Measurements from ENCODE around the gene LRCH4.

LRCH4 gene

GRCh38 chr7:100582041-100582579 is 3.8 kb downstream of the LRCH4 start:
- DNase-seq = no peak

DNA sequence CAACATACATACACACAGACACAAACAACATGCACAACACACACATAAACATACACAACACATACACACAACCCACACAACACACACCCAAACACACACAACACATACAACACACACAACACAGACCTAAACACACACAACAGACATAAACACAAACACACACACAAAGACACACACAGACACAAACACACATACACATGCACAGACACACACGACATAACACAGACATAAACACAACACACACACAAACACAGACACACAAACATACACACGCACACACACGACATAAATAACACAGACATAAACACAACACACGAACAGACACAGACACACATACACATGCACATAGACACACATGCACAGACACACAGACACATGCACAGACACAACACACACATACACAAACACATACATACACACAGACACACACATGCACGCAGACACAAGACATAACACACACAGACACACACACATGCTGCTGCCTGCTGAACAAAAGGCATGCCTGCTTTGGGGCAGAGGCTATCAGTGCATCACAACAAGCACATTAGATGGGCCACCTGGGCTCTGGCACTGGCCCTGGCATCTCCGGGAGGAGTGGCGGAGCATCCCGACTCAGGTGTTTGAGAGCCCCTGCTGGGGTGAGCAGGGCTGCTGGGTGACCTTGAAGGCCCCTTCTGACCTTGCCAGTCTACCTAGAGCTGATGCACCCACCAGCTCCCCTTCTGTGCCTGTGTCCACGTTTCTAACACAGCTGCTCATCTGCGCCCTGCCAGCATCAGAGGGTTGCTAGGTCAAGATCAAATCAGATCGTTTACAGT is 5.3 kb downstream of the LRCH4 start:
- DNase-seq = no peak

DNA sequence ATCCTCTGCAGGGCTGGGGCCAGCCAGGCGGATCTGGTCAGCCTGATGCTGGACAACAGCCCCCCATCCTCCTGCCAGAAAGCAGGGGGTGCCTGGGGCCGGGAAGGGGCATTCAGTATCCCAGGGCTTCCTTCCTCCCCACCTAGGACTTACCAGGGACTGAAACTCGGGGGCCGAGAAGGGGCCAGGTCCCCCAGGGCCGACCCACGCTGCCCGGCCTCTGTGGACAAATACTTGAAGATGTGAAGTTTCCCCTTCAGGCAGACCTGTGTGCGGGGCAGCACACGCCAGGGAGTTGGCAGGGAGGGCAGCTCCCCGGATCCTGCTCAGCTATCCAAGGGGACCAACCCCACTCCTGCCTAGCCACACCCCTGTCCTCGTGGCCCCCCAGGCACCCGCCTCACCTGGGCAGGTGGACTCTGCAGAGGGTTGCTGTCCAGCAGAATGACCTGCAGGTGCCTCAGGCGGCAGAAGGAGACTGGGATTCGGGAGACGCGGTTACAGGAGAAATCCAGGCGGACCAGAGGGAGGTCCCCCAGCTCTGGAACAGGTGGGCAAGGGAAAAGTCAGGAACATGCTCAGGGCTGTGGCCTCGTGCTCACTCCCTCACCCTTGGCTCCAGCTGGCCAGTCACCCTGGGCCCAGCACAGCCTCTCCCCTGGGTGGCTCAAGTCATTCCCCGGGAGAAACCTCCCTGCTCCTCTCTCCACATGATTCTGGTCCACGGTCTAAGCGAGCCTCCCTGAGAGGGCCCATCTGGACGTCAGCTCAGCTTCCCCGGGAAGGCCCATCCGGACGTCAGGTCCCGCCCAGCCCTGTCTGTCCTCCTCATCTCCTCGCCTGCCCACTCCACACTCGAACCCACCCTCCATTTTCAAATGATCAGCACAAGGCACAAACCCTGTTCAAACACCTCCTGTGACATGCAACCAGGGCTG is 7.4 kb downstream of the LRCH4 start:
- DNase-seq = no peak

GRCh38 chr7:100577507-100577906 is 8.4 kb downstream of the LRCH4 start:
- DNase-seq = peak; percentile 53

DNA sequence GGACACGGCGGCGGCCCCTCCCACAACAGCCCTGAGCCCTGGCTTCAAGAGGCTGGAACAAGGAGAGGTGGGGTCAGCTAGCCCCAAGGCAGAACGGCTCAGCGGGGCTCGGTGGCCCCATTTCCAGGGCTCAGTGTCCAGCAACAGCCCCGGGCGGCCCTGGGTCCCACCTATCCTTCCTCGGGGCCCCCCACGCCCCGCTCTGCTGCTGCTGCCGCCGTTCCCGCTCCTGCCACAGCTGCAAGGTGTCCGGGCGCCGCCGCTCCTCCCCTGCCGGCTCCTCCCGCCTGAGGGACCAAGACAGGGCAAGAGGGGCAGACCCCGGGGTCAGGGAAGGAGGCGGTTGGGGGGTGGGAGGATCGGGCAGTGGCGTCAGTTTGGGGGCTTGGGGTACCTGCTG is 8.8 kb downstream of the LRCH4 start:
- DNase-seq = peak; percentile 58

- DNase-seq = no peak
These were observed 9.4 kb downstream of the LRCH4 start for GRCh38 chr7:100576384-100576993.

DNA sequence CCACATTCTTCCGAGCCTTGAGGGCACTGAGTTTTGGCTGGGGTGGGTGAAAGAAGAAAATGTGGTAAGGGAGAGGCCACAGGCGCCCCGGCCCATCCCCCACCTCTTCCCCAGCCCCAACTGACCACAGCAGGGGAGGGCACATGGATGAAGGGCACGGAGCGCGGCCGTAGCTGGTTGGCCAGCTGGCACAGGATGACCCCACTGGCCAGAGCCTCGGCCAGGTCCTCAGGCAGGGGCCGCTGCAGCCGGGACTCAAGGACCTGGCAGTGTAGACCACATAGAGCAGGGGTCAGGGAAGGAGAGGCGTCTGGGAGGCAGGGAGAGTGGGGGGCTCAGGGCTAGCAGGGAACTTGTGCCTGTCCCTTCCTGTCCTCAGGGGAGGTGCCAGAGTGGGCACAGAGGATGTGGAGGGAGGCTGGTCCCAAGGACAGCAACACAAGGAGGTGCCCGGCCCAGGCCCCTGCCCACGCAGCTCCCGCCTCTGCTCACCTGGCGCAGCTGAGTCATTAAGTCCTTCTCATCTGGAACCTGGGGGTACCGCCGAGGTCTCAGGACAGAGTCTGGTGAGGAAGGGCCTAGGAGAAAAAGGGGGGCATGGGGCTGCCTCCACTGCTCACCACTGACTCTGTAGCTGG is 10.1 kb downstream of the LRCH4 start:
- no peak for DNase-seq

DNA sequence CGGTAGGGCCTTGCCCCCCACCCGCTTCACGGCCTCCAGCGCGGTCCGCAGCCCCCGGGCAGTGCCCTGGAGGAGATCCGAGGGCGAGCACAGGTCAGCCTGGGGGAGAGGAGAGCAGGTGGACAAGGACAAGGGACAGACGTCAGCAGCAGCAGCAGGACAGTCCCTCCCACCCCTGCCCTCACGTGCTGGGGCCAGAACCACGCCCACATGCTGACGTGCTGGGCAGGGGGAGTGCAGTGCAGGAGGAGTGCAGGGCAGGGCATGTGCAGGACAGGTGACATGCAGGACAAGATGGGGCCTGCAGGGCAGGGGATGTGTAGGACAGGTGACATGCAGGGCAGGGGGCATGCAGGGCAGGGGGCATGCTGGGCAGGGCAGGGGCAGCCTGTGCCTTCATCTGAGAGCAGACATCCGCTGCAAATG is 10.7 kb downstream of the LRCH4 start:
- no peak for DNase-seq

GRCh38 chr7:100574362-100575205 is 11.3 kb downstream of the LRCH4 start:
- no peak for DNase-seq

DNA sequence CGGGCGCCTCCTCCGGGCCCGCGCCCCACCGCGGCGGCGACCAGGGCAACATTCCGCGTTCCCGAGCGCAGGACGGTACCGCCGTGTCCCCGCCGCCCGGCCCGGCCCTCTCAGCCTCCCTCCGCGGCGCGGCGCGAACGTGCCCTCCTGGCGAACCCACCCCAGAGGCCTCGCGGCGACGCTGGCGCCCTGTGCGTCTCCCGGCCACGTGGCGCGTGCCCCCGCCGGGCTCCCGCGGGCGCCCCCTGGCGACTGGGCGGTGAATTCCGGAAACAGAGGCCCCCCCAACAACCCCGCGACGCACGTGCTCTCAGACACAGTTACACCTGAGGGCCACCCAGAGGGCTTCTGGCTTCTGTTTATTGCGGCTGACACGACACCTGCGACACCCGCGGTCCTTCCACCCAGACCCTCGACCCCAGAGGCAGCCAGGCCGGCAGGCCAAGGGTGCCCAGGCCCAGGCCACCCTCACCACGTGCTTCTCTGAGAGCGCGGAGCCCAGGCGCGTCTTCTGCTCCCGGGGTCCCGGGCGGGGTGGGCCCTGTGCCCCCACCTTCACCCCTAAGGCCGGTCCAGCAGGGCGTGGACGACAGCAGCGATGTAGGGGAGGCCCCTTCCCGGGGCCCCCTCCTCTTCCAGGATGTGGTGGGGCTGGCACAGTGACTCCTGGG is 12.1 kb downstream of the LRCH4 start, which contains the start of gene SAP25:
TSS of gene SAP25 (minus strand) at position 210 of the 671 bp plus-strand sequence. CDS start at position 52, 158 bp downstream.
- no peak for DNase-seq

GRCh38 chr7:100572949-100573675 is 12.8 kb downstream of the LRCH4 start:
- DNase-seq = no peak

DNA sequence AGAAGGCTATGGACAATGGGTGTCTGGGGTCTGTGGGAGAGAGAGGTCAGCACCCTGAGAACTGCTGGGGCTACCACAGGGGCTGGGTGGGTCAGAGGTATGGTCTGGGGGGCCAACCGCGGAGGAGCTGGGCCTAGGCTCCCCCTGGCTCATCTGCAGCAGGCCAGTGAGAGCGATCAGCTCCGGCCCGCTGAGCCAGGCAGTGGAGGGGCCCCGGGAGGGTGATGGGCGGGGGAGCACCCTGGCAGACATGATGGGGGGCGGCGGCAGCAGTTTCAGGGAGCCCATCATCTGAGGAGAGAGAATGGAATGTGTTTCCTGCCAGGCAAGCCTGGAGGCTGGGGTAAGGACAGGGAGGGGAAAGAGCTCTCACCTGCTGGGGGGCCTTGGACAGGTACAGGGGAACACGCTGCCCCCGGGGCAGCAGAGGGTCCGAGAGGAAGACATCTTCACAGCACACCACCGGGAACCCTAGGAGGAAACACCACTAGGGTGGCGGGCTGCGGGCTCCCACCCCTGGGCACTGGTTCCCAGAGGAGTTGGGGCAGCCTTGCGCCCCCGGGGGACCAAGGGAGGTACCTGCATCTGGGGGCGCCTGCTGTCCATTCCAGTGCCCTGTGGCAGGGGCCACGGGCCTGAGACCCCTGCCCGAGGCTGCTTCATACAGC is 13.5 kb downstream of the LRCH4 start:
- DNase-seq = no peak

GRCh38 chr7:100571829-100572116 is 14.2 kb downstream of the LRCH4 start:
- DNase-seq = no peak

- DNase-seq = no peak
These were observed 14.7 kb downstream of the LRCH4 start for GRCh38 chr7:100570954-100571828.

DNA sequence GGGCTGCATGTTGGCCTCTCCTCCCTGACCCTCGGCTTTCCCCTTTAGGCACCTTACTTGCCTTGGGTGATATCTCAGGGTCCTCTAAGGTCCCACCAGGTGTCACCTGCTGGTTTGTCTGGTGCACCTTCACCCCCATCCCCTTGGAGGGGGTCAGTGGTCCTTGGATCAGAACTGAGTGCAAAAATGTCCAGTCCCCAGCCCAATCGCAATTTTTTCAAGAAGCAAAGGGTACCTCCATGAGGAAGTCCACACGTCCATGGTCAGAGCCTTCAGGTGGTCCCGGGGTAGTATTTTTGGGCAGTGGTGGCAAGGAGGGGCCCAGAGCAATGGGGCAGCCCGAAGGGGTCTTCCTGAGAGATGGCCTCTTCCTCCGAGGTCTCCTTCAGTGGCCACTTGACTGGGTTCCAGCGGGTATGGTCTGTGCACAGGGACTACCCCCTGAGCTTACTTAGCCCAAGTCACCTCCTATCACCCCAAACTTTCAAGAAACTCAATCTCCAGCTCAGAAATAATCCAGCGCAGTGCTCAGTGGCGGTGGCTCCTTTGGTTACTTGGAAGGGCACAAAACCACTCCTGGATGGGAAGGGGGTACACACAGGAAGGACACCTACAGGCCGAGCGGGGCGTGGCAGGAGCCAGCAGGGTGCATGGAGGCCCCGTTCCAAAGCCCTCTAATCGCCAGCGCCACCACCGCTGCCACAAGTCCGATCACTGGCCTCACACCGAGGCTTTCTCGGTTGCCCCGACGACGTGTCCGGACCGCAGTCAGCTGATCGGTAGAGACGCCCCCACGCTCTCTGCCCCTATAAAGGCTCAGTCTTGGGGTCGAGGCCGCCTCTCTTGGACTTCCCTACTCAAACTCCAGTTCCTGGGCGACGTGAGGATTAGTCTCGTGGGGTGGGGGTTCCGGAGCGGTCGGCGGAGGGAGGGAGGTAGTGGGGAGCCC is 16.8 kb downstream of the LRCH4 start:
- peak; percentile 84 for DNase-seq

DNA sequence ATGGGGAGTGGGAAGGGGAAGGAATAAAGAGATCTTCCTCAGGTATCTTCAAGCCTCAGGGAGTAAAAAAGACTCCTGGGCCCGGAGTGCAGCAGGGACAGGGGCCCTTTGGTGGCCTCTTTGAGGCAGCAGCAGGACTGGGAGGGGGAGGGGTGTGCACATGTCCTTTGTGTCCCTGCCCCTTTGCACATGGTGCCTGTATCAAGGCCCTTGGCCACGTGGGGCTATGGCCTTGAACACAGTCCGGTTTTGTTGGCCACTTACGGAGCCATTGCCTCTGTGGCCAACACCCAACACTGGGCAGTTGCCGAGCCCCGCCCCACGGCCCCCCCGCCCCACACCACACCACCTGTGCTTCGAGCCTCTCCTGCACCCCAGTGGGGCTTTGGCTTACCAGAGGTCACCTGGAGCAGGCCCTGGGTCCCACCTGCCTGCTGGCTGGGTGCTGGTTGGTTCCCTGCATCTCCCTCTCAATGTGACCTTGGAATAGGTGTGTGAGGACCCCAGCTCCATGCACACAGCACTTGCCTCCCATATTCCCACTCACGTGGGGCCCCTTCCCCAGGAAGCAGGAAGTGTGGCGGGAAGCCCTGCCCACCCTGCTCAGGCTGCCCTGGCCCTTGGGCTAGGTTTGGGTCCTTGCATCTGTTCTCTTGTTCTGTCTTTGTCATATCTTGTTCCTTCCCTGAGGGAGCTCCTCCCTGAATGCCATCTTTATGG is 17.6 kb downstream of the LRCH4 start:
- DNase-seq = no peak

- no peak for DNase-seq
These were observed 18.2 kb downstream of the LRCH4 start for GRCh38 chr7:100567751-100568175.
